Measurements from ENCODE around the gene TXNDC15.

DNA sequence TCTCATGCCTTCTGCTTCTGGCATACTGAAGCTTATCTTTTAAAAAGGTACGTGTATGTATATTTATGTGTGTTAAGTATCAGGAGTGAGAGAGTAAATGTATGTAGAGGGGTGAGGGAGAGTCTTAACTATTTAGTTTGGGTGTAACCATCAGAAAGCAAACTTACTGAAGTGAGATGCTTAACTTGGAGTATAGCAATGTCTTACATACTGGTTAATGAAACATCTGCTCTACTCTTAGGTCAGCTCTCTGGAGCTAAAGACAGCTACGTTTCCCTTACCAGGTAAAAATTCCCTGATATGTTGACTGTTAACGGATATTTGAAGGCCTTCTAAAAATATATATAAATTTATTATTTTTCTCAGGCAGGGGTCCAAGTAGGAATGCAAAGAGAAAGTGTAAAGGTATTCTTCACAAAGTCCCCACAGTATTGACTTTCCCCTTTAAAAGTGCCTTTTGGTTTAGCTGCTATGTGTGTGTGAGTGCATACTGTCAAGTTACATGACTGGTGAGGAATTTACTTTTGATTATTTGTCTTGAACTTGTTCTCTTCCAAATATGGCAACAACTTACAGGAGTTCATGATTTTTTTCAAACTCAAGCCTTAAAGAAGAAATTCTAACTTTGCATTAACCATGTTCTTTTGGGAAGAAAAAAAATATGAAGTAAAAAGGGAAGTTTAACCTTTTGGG, 40.7 kb upstream of the TXNDC15 start:
- TF ChIP-seq, protein P1, sequence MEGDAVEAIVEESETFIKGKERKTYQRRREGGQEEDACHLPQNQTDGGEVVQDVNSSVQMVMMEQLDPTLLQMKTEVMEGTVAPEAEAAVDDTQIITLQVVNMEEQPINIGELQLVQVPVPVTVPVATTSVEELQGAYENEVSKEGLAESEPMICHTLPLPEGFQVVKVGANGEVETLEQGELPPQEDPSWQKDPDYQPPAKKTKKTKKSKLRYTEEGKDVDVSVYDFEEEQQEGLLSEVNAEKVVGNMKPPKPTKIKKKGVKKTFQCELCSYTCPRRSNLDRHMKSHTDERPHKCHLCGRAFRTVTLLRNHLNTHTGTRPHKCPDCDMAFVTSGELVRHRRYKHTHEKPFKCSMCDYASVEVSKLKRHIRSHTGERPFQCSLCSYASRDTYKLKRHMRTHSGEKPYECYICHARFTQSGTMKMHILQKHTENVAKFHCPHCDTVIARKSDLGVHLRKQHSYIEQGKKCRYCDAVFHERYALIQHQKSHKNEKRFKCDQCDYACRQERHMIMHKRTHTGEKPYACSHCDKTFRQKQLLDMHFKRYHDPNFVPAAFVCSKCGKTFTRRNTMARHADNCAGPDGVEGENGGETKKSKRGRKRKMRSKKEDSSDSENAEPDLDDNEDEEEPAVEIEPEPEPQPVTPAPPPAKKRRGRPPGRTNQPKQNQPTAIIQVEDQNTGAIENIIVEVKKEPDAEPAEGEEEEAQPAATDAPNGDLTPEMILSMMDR (IDR thresholded peaks at IDR 0.05) = no peak
- no peak for TF ChIP-seq POLR2A (IDR thresholded peaks at IDR 0.05)

All from testis (tissue), 2 donors.